ENCODE data around the gene KNSTRN. TPM values are rescaled to one million over a fixed set of nuclear protein-coding genes. Genes with fewer than 3 reads are reported as not detected.

The KNSTRN gene
- total and polyA plus RNA-seq, 2 donors (not counting 1 experiment from before 2014, with no cell fraction given) = 22.5 to 30.9 TPM

DNA sequence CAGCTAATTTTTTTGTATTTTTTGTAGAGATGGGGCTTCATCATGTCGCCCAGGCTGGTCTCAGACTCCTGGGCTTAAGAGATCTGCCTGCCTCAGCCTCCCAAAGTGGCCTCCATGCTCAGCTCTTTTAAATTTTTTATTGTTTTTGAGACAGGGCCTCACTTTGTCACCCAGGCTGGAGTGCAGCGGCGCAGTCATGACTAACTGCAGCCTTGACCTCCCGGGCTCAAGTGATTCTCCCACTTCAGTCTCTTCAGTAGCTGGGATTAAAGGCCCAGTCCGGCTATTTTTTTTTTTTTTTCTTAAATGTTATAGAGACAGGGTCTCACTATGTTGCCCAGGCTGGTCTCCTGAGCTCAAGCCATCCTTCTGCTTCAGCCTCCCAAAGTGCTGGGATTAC is 43.2 kb downstream of the KNSTRN start:
- Histone ChIP-seq H3K9me3 (ENCODE audit: control insufficient read depth, insufficient read depth, low read depth, low read length) (no peaks in the 10 kb centered on the region), H4K20me1 (ENCODE audit: control insufficient read depth, extremely low read depth, insufficient read depth, low read length) (no peaks in the 10 kb centered on the region), H3K4me1 (ENCODE audit: control insufficient read depth, extremely low read depth, insufficient read depth, low read length) (no peaks in the 10 kb centered on the region), H3K9ac (ENCODE audit: insufficient read depth, low read length) (no peak overlapping the region), H3K4me3 (replicated peaks in 1 of 4; ENCODE audit: control extremely low read depth in 1 of 4, insufficient read depth in 1 of 4, low read depth in 3 of 4, low read length in 4 of 4) (no peak overlapping the region), H3K4me2 (ENCODE audit: extremely low read depth, insufficient read depth, low read length) (no peak overlapping the region), H3K36me3 (ENCODE audit: control insufficient read depth, insufficient read depth, low read length) (no peaks in the 10 kb centered on the region), H3K27ac (ENCODE audit: insufficient read depth, low read length) (no peak overlapping the region), H3K27me3 (ENCODE audit: control insufficient read depth, insufficient read depth, low read length) (peaks cover 9% of the 10 kb centered on the region), H2AFZ (ENCODE audit: low read length) (no peak overlapping the region), H3K79me2 (ENCODE audit: control insufficient read depth, insufficient read depth, low read length) (no peaks in the 10 kb centered on the region)
- TF ChIP-seq EZH2 (IDR thresholded peaks at IDR 0.05; ENCODE audit: low read length, missing control alignments) = no peak
- TF ChIP-seq, protein P1, sequence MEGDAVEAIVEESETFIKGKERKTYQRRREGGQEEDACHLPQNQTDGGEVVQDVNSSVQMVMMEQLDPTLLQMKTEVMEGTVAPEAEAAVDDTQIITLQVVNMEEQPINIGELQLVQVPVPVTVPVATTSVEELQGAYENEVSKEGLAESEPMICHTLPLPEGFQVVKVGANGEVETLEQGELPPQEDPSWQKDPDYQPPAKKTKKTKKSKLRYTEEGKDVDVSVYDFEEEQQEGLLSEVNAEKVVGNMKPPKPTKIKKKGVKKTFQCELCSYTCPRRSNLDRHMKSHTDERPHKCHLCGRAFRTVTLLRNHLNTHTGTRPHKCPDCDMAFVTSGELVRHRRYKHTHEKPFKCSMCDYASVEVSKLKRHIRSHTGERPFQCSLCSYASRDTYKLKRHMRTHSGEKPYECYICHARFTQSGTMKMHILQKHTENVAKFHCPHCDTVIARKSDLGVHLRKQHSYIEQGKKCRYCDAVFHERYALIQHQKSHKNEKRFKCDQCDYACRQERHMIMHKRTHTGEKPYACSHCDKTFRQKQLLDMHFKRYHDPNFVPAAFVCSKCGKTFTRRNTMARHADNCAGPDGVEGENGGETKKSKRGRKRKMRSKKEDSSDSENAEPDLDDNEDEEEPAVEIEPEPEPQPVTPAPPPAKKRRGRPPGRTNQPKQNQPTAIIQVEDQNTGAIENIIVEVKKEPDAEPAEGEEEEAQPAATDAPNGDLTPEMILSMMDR (conservative IDR thresholded peaks at IDR 0.05 in 1 of 2, IDR thresholded peaks at IDR 0.05 in 1 of 2; ENCODE audit: low read depth in 1 of 2, low read length in 2 of 2) = no peak
- DNase-seq (ENCODE audit: low read depth in 2 of 2) = no peak

DNA sequence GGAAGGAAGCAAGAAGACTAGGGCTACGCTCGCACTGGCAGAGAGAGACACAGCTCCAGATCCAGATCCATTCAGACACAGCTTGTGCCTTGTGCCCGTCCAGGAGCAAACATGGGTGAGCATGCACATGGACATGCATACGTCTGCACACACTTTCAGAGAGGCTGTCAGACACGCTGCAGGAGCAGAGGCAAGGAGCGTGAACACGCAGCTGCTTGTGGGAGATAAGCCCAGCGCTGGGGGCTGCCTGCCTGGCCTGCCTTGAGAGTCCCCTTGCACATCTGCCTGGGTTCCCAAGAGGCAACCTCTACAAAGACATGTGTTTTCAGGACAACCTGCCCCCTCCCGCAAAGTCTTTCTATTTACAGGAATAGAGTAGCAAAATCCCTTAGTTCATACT is 44.7 kb downstream of the KNSTRN start:
- no peaks in the 10 kb centered on the region for H3K4me1 ChIP-seq (ENCODE audit: control insufficient read depth, extremely low read depth, insufficient read depth, low read length)
- no peaks in the 10 kb centered on the region for H3K36me3 ChIP-seq (ENCODE audit: control insufficient read depth, insufficient read depth, low read length)
- H4K20me1 ChIP-seq (ENCODE audit: control insufficient read depth, extremely low read depth, insufficient read depth, low read length) = no peaks in the 10 kb centered on the region
- no peak overlapping the region for H3K4me3 ChIP-seq (replicated peaks in 1 of 4; ENCODE audit: control extremely low read depth in 1 of 4, insufficient read depth in 1 of 4, low read depth in 3 of 4, low read length in 4 of 4)
- no peak for TF ChIP-seq EZH2 (IDR thresholded peaks at IDR 0.05; ENCODE audit: low read length, missing control alignments)
- TF ChIP-seq, protein P1 (conservative IDR thresholded peaks at IDR 0.05 in 1 of 2, IDR thresholded peaks at IDR 0.05 in 1 of 2; ENCODE audit: low read depth in 1 of 2, low read length in 2 of 2) = no peak
- no peak overlapping the region for H3K4me2 ChIP-seq (ENCODE audit: extremely low read depth, insufficient read depth, low read length)
- no peak overlapping the region for H3K9ac ChIP-seq (ENCODE audit: insufficient read depth, low read length)
- no peaks in the 10 kb centered on the region for H3K9me3 ChIP-seq (ENCODE audit: control insufficient read depth, insufficient read depth, low read depth, low read length)
- peaks cover 9% of the 10 kb centered on the region for H3K27me3 ChIP-seq (ENCODE audit: control insufficient read depth, insufficient read depth, low read length)
- no peak for DNase-seq (ENCODE audit: low read depth in 2 of 2)
- H2AFZ ChIP-seq (ENCODE audit: low read length) = no peak overlapping the region
- no peaks in the 10 kb centered on the region for H3K79me2 ChIP-seq (ENCODE audit: control insufficient read depth, insufficient read depth, low read length)
- H3K27ac ChIP-seq (ENCODE audit: insufficient read depth, low read length) = no peak overlapping the region

DNA sequence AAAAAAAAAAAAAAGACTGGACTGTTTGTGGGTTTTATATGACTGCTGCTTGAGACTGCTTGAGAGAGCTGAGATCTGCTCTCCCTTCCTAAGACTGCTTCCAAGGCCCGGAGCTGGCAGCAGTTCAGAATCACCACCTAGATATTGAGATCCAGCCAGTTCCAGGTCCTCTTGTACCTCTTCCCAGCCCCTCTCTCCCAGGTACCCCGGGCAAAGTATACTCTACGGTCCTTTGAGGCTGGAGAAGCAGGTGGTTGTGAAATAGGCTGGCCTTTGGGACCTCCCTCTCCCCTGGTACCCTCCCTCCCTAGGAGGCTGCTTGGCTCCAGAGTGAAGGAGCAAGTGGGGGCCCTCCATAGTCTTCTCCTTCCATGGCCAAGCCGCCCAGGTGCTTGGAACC is 45.7 kb downstream of the KNSTRN start:
- Histone ChIP-seq H3K4me3 (replicated peaks in 1 of 4; ENCODE audit: control extremely low read depth in 1 of 4, insufficient read depth in 1 of 4, low read depth in 3 of 4, low read length in 4 of 4) (no peak overlapping the region), H3K36me3 (ENCODE audit: control insufficient read depth, insufficient read depth, low read length) (no peaks in the 10 kb centered on the region), H3K4me2 (ENCODE audit: extremely low read depth, insufficient read depth, low read length) (no peak overlapping the region), H3K27me3 (ENCODE audit: control insufficient read depth, insufficient read depth, low read length) (peaks cover 16% of the 10 kb centered on the region), H3K4me1 (ENCODE audit: control insufficient read depth, extremely low read depth, insufficient read depth, low read length) (no peaks in the 10 kb centered on the region), H4K20me1 (ENCODE audit: control insufficient read depth, extremely low read depth, insufficient read depth, low read length) (no peaks in the 10 kb centered on the region), H3K9ac (ENCODE audit: insufficient read depth, low read length) (no peak overlapping the region), H3K9me3 (ENCODE audit: control insufficient read depth, insufficient read depth, low read depth, low read length) (no peaks in the 10 kb centered on the region), H3K79me2 (ENCODE audit: control insufficient read depth, insufficient read depth, low read length) (no peaks in the 10 kb centered on the region), H3K27ac (ENCODE audit: insufficient read depth, low read length) (no peak overlapping the region), H2AFZ (ENCODE audit: low read length) (no peak overlapping the region)
- DNase-seq (ENCODE audit: low read depth in 2 of 2) = no peak
- TF ChIP-seq EZH2 (IDR thresholded peaks at IDR 0.05; ENCODE audit: low read length, missing control alignments) = no peak
- TF ChIP-seq, protein P1 (conservative IDR thresholded peaks at IDR 0.05 in 1 of 2, IDR thresholded peaks at IDR 0.05 in 1 of 2; ENCODE audit: low read depth in 1 of 2, low read length in 2 of 2) = no peak
